ENCODE results near the gene TRIP4.

GRCh38 chr15:64355944-64356709 is 31.5 kb upstream of the TRIP4 start, which contains the start of gene CSNK1G1:
- TF ChIP-seq, protein P1, sequence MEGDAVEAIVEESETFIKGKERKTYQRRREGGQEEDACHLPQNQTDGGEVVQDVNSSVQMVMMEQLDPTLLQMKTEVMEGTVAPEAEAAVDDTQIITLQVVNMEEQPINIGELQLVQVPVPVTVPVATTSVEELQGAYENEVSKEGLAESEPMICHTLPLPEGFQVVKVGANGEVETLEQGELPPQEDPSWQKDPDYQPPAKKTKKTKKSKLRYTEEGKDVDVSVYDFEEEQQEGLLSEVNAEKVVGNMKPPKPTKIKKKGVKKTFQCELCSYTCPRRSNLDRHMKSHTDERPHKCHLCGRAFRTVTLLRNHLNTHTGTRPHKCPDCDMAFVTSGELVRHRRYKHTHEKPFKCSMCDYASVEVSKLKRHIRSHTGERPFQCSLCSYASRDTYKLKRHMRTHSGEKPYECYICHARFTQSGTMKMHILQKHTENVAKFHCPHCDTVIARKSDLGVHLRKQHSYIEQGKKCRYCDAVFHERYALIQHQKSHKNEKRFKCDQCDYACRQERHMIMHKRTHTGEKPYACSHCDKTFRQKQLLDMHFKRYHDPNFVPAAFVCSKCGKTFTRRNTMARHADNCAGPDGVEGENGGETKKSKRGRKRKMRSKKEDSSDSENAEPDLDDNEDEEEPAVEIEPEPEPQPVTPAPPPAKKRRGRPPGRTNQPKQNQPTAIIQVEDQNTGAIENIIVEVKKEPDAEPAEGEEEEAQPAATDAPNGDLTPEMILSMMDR (IDR thresholded peaks at IDR 0.05; ENCODE audit: poor library complexity, severe bottlenecking): peak; percentile 60
- TF ChIP-seq POLR2AphosphoS5 (IDR thresholded peaks at IDR 0.05): peak; percentile 58
- no peak for TF ChIP-seq EZH2 (IDR thresholded peaks at IDR 0.05; ENCODE audit: borderline replicate concordance, insufficient read depth, low read length, poor library complexity, severe bottlenecking)
- peak; percentile 72 for TF ChIP-seq EP300 (conservative IDR thresholded peaks at IDR 0.05; ENCODE audit: poor library complexity, severe bottlenecking)
